ENCODE data around the gene KRT24.

DNA sequence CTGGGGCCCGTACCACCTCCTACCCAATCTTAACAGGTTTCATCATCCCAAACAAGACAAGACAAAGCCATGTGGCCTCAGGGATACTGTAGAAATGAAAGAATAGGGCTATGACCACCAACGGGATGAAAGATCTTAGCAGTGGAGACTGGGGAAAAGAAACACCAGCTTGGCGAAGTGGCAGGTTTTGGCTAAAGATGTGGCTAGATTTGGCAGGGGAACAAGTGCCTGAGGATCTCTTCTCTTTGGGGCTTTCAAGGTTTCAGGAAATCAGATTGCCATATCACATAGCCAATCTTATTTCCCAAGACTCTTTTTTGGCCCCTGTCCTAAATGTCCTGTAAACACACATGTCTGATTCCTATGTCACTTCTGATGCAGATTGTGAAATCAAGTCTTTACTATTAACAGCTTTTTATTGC is 6.9 kb downstream of the KRT24 start:
- TF ChIP-seq, protein P1, sequence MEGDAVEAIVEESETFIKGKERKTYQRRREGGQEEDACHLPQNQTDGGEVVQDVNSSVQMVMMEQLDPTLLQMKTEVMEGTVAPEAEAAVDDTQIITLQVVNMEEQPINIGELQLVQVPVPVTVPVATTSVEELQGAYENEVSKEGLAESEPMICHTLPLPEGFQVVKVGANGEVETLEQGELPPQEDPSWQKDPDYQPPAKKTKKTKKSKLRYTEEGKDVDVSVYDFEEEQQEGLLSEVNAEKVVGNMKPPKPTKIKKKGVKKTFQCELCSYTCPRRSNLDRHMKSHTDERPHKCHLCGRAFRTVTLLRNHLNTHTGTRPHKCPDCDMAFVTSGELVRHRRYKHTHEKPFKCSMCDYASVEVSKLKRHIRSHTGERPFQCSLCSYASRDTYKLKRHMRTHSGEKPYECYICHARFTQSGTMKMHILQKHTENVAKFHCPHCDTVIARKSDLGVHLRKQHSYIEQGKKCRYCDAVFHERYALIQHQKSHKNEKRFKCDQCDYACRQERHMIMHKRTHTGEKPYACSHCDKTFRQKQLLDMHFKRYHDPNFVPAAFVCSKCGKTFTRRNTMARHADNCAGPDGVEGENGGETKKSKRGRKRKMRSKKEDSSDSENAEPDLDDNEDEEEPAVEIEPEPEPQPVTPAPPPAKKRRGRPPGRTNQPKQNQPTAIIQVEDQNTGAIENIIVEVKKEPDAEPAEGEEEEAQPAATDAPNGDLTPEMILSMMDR (IDR thresholded peaks at IDR 0.05; ENCODE audit: low read depth, low read length, missing input control), result no peak
- TF ChIP-seq, protein P2, sequence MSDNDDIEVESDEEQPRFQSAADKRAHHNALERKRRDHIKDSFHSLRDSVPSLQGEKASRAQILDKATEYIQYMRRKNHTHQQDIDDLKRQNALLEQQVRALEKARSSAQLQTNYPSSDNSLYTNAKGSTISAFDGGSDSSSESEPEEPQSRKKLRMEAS (IDR thresholded peaks at IDR 0.05), result no peak
- TF ChIP-seq, protein P3, sequence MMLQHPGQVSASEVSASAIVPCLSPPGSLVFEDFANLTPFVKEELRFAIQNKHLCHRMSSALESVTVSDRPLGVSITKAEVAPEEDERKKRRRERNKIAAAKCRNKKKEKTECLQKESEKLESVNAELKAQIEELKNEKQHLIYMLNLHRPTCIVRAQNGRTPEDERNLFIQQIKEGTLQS (IDR thresholded peaks at IDR 0.05), result no peak
- no peak for TF ChIP-seq YY1 (IDR thresholded peaks at IDR 0.05)
- TF ChIP-seq, protein P4, sequence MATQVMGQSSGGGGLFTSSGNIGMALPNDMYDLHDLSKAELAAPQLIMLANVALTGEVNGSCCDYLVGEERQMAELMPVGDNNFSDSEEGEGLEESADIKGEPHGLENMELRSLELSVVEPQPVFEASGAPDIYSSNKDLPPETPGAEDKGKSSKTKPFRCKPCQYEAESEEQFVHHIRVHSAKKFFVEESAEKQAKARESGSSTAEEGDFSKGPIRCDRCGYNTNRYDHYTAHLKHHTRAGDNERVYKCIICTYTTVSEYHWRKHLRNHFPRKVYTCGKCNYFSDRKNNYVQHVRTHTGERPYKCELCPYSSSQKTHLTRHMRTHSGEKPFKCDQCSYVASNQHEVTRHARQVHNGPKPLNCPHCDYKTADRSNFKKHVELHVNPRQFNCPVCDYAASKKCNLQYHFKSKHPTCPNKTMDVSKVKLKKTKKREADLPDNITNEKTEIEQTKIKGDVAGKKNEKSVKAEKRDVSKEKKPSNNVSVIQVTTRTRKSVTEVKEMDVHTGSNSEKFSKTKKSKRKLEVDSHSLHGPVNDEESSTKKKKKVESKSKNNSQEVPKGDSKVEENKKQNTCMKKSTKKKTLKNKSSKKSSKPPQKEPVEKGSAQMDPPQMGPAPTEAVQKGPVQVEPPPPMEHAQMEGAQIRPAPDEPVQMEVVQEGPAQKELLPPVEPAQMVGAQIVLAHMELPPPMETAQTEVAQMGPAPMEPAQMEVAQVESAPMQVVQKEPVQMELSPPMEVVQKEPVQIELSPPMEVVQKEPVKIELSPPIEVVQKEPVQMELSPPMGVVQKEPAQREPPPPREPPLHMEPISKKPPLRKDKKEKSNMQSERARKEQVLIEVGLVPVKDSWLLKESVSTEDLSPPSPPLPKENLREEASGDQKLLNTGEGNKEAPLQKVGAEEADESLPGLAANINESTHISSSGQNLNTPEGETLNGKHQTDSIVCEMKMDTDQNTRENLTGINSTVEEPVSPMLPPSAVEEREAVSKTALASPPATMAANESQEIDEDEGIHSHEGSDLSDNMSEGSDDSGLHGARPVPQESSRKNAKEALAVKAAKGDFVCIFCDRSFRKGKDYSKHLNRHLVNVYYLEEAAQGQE (IDR thresholded peaks at IDR 0.05), result no peak
- peak; percentile 4 for TF ChIP-seq FOXA2 (IDR thresholded peaks at IDR 0.05)
- no peak for TF ChIP-seq TAF1 (conservative IDR thresholded peaks at IDR 0.05)
- TF ChIP-seq JUND (IDR thresholded peaks at IDR 0.05), result no peak
